Keratinocyte (primary cell): ENCODE data around the gene MGLL. TPM values are rescaled to one million over a fixed set of nuclear protein-coding genes. Genes with fewer than 3 reads are reported as not detected.
A peak's percentile ranks its signal among the peaks of the same experiment; 100 is the strongest.

Experiments
- DNase-seq: peaks from one replicate; pipeline ENCODE4 v3.0.0-alpha.2; 2011; ENCODE audit warnings: low read depth, missing footprints, low spot score
- FAIRE-seq: peaks from 2 replicates; lab custom pipeline; 2011; peaks lifted over from hg19 to GRCh38; lab: Jason Lieb, UNC
- H2AFZ ChIP-seq: 2 replicates; pipeline ENCODE4 v1.6.0; 2012; ENCODE audit warnings: low read length, control low read depth, inconsistent platforms; ENCODE audit not compliant: control insufficient read depth
- H3K27ac ChIP-seq: 2 replicates; pipeline ENCODE4 v1.5.1; 2011; ENCODE audit warnings: low read length; ENCODE audit not compliant: control insufficient read depth, insufficient read depth
- H3K27me3 ChIP-seq: 3 replicates; pipeline ENCODE4 v1.6.0; 2011; ENCODE audit warnings: low read length; ENCODE audit not compliant: control insufficient read depth, insufficient read depth; ENCODE audit errors: extremely low read depth
- H3K36me3 ChIP-seq, 2 experiments: 2 replicates in 1 of 2; 3 replicates in 1 of 2; pipeline ENCODE4 v1.5.1; 2011; ENCODE audit warnings: low read length in 2 of 2, mild to moderate bottlenecking in 1 of 2; ENCODE audit not compliant: control insufficient read depth in 2 of 2, insufficient read depth in 2 of 2; ENCODE audit errors: extremely low read depth in 1 of 2
- H3K4me1 ChIP-seq: 3 replicates; pipeline ENCODE4 v1.5.1; 2011; ENCODE audit warnings: low read length; ENCODE audit not compliant: control insufficient read depth, insufficient read depth; ENCODE audit errors: extremely low read depth
- H3K4me2 ChIP-seq: 3 replicates; pipeline ENCODE4 v1.6.0; 2011; ENCODE audit warnings: low read depth, low read length; ENCODE audit not compliant: control insufficient read depth, insufficient read depth; ENCODE audit errors: extremely low read depth
- H3K4me3 ChIP-seq, 3 experiments: fragments of 200-600 bp in 1 of 3; sonication (generic) in 1 of 3; 2 replicates in 2 of 3; 3 replicates in 1 of 3; pipeline ENCODE4 v1.5.1; 2011 to 2016; ENCODE audit warnings: low read length in 3 of 3, mild to moderate bottlenecking in 3 of 3, control low read depth in 2 of 3, inconsistent platforms in 1 of 3, low read depth in 1 of 3, mixed read lengths in 1 of 3, mixed run types in 1 of 3, moderate library complexity in 1 of 3; ENCODE audit not compliant: control insufficient read depth in 2 of 3, insufficient read depth in 2 of 3; ENCODE audit errors: extremely low read depth in 1 of 3
- H3K79me2 ChIP-seq: 2 replicates; pipeline ENCODE4 v1.6.0; 2012; ENCODE audit warnings: low read length; ENCODE audit not compliant: control insufficient read depth, insufficient read depth
- H3K9ac ChIP-seq: 3 replicates; pipeline ENCODE4 v1.6.0; 2011; ENCODE audit warnings: low read length; ENCODE audit not compliant: control insufficient read depth, insufficient read depth; ENCODE audit errors: extremely low read depth
- H3K9me1 ChIP-seq: 3 replicates; pipeline ENCODE4 v1.6.0; 2011; ENCODE audit warnings: low read length; ENCODE audit not compliant: control insufficient read depth, insufficient read depth; ENCODE audit errors: extremely low read depth
- H3K9me3 ChIP-seq: 2 replicates; pipeline ENCODE4 v1.5.1; 2012; ENCODE audit warnings: low read depth, low read length; ENCODE audit not compliant: control insufficient read depth
- H4K20me1 ChIP-seq: 3 replicates; pipeline ENCODE4 v1.6.0; 2011; ENCODE audit warnings: low read length; ENCODE audit not compliant: control insufficient read depth, insufficient read depth; ENCODE audit errors: extremely low read depth
- CTCF ChIP-seq, 3 experiments: IDR thresholded peaks in 1 of 3; conservative IDR thresholded peaks in 1 of 3; optimal IDR thresholded peaks in 1 of 3; 2 replicates in 2 of 3; 3 replicates in 1 of 3; pipeline versions ENCODE3 to v1.5.1; 2011; ENCODE audit warnings: low read length in 3 of 3, mild to moderate bottlenecking in 3 of 3, moderate library complexity in 2 of 3, control low read depth in 1 of 3, inconsistent platforms in 1 of 3; ENCODE audit not compliant: insufficient read depth in 2 of 3; ENCODE audit errors: extremely low read depth in 1 of 3
- EZH2 ChIP-seq: IDR thresholded peaks from one replicate; pipeline ENCODE4 v1.6.1; 2012; ENCODE audit warnings: inconsistent platforms, mild to moderate bottlenecking, low read length, moderate library complexity
- dilution Hi-C: fragments of 300-500 bp; cut with MboI; formaldehyde crosslinking; loops from one replicate; pipeline ENCODE4 v1.7.0; 2020; ENCODE audit warnings: low sequenced_read_pairs; ENCODE audit not compliant: extremely low pct_ligation_motif_present
- polyA plus RNA-seq, 5 experiments: library from polyadenylated mRNA; depleted of rRNA in 3 of 5; stranded (reverse) in 3 of 5; stranded (forward) in 1 of 5; unstranded in 1 of 5; fragments of >200 nt; gene quantifications; 1 replicate in 1 of 5; 2 replicates in 3 of 5; 3 replicates in 1 of 5; pipeline versions ENCODE4 v1.2.1 to v1.2.3, GENCODE V29; 2011 to 2012; ENCODE audit warnings: missing spikeins in 2 of 5, low read depth in 1 of 5, low replicate concordance in 1 of 5

The MGLL gene
- polyA plus RNA-seq, 1 donor (not counting 4 experiments of a cell fraction or from before 2014, with no cell fraction given): 17.8 TPM

GRCh38 chr3:127750226-127751031, 71.9 kb downstream of the MGLL start:
- H3K9me3 ChIP-seq: no peaks in the 10 kb centered on the region
- H3K27me3 ChIP-seq: no peaks in the 10 kb centered on the region
- H3K9ac ChIP-seq: peak overlapping the region; percentile 36
- no peak for FAIRE-seq
- no peaks in the 10 kb centered on the region for H3K36me3 ChIP-seq
- TF ChIP-seq EZH2: no peak
- TF ChIP-seq CTCF (optimal IDR thresholded peaks at IDR 0.05 in 1 of 3, IDR thresholded peaks at IDR 0.05 in 1 of 3, conservative IDR thresholded peaks at IDR 0.05 in 1 of 3; ENCODE audit: extremely low read depth in 1 of 3, insufficient read depth in 2 of 3, low read length in 3 of 3): no peak
- H3K4me3 ChIP-seq: no peak overlapping the region
- DNase-seq: no peak
- H3K9me1 ChIP-seq: no peaks in the 10 kb centered on the region
- no peaks in the 10 kb centered on the region for H4K20me1 ChIP-seq
- H3K4me1 ChIP-seq: peaks cover 45% of the 10 kb centered on the region
- dilution Hi-C loops: no loop called here
- H3K27ac ChIP-seq: peak overlapping the region; percentile 68
- H2AFZ ChIP-seq: no peak overlapping the region
- no peaks in the 10 kb centered on the region for H3K79me2 ChIP-seq
- peak overlapping the region; percentile 43 for H3K4me2 ChIP-seq

GRCh38 chr3:127749787-127750225, 72.5 kb downstream of the MGLL start:
- no peaks in the 10 kb centered on the region for H3K79me2 ChIP-seq
- no peak for DNase-seq
- H3K4me3 ChIP-seq: no peak overlapping the region
- H3K4me1 ChIP-seq: peaks cover 45% of the 10 kb centered on the region
- no peak for FAIRE-seq
- H3K9ac ChIP-seq: peak overlapping the region; percentile 36
- H4K20me1 ChIP-seq: no peaks in the 10 kb centered on the region
- no peak overlapping the region for H3K4me2 ChIP-seq
- no peaks in the 10 kb centered on the region for H3K27me3 ChIP-seq
- dilution Hi-C loops: no loop called here
- H3K9me3 ChIP-seq: no peaks in the 10 kb centered on the region
- no peaks in the 10 kb centered on the region for H3K9me1 ChIP-seq
- no peaks in the 10 kb centered on the region for H3K36me3 ChIP-seq
- TF ChIP-seq EZH2: no peak
- TF ChIP-seq CTCF (optimal IDR thresholded peaks at IDR 0.05 in 1 of 3, IDR thresholded peaks at IDR 0.05 in 1 of 3, conservative IDR thresholded peaks at IDR 0.05 in 1 of 3; ENCODE audit: extremely low read depth in 1 of 3, insufficient read depth in 2 of 3, low read length in 3 of 3): peak in 1 of 3 experiments; percentile 3
- peak overlapping the region; percentile 68 for H3K27ac ChIP-seq
- no peak overlapping the region for H2AFZ ChIP-seq
